ENCODE results near the gene RERG. TPM values are rescaled to one million over a fixed set of nuclear protein-coding genes. Genes with fewer than 3 reads are reported as not detected.
A peak's percentile ranks its signal among the peaks of the same experiment; 100 is the strongest.

The RERG gene
- total and polyA plus RNA-seq, 2 of the 4 experiments (the other 2 are of a cell fraction) = not detected

DNA sequence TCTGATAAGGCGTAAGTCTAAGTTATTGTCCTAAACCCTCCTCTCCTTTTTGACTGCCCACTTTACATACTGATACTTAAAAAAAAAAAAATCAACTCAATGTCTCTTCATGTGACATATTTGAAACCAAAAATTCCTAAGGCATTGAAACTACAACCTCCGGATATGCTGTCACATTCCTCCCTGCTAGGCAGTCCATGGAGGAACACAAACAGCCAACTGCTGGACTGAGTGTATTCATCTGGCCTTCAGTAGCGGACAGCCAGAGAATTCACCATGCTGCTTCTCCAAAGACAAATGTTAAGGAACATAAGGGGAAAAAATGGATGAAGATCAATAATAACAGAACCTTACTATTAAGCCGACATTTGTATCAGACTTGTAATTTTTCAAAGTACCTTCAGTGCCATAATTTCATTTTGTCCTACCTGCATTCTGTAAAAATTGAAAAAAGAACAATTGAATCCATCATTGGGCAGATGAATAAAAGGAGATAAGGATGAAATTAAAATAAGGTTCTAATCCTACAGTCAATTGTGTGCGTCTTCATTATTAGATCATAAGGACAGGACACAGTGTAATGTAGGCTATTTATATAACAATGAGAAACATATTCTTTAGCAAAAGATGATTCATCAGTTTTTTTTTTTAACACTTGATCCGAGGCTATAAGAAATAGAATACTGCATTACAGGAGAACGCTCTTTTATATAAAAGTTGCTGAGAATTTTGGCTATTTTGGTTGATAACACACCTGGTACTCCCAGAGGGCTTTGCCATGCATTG lies 12.2 kb downstream of the RERG start:
- no peak overlapping the region for H2BK120ac ChIP-seq (ENCODE audit: low read depth, low read length)
- H3K79me1 ChIP-seq (ENCODE audit: low read depth in 1 of 2, low read length in 2 of 2) = no peaks in the 10 kb centered on the region
- H3K27me3 ChIP-seq (ENCODE audit: control insufficient read depth, insufficient read depth, low read length) = no peaks in the 10 kb centered on the region
- H4K91ac ChIP-seq (ENCODE audit: insufficient read depth, low read depth, low read length) = no peak overlapping the region
- no peaks in the 10 kb centered on the region for H3K9me3 ChIP-seq (ENCODE audit: control insufficient read depth, insufficient read depth, low read length)
- H4K8ac ChIP-seq (ENCODE audit: low read depth in 2 of 2, low read length in 2 of 2) = no peak overlapping the region
- ChIA-PET POLR2A (ENCODE audit: unreplicated experiment) (no interaction called here), CTCF (no interaction called here)
- no peak overlapping the region for H3K27ac ChIP-seq (ENCODE audit: insufficient read depth, low read length)
- H2AK9ac ChIP-seq (replicated peaks; ENCODE audit: low read depth, low read length, poor library complexity) = no peak overlapping the region
- no peak overlapping the region for H2BK20ac ChIP-seq (ENCODE audit: low read depth, low read length)
- no peak overlapping the region for H3K4ac ChIP-seq (ENCODE audit: low read depth, low read length)
- no peak overlapping the region for H2BK5ac ChIP-seq (ENCODE audit: low read depth, low read length, poor library complexity, severe bottlenecking)
- no peak overlapping the region for H3K23ac ChIP-seq (ENCODE audit: low read depth, low read length)
- H3K36me3 ChIP-seq (ENCODE audit: control insufficient read depth, insufficient read depth, low read length) = no peaks in the 10 kb centered on the region
- H4K20me1 ChIP-seq (ENCODE audit: insufficient read depth, low read length) = no peaks in the 10 kb centered on the region
- TF ChIP-seq, protein P1, sequence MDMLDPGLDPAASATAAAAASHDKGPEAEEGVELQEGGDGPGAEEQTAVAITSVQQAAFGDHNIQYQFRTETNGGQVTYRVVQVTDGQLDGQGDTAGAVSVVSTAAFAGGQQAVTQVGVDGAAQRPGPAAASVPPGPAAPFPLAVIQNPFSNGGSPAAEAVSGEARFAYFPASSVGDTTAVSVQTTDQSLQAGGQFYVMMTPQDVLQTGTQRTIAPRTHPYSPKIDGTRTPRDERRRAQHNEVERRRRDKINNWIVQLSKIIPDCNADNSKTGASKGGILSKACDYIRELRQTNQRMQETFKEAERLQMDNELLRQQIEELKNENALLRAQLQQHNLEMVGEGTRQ (IDR thresholded peaks at IDR 0.05; ENCODE audit: low read depth, low read length) = no peak
- no peak for TF ChIP-seq SMC3 (IDR thresholded peaks at IDR 0.05; ENCODE audit: low read depth, low read length)
- TF ChIP-seq CTCF (conservative IDR thresholded peaks at IDR 0.05; ENCODE audit: low read depth, low read length) = no peak
- TF ChIP-seq MAZ (IDR thresholded peaks at IDR 0.05; ENCODE audit: borderline replicate concordance, low read depth, low read length) = no peak
- TF ChIP-seq FOS (IDR thresholded peaks at IDR 0.05; ENCODE audit: low read depth, low read length) = no peak
- TF ChIP-seq POLR2A (IDR thresholded peaks at IDR 0.05; ENCODE audit: low read depth, low read length) = no peak
- no peak for TF ChIP-seq BHLHE40 (IDR thresholded peaks at IDR 0.05; ENCODE audit: low read depth, low read length)
- TF ChIP-seq CHD1 (IDR thresholded peaks at IDR 0.05; ENCODE audit: low read depth, low read length) = no peak
- TF ChIP-seq MXI1 (IDR thresholded peaks at IDR 0.05; ENCODE audit: borderline replicate concordance, low read depth, low read length) = no peak
- no peak for TF ChIP-seq NFE2L2 (IDR thresholded peaks at IDR 0.05; ENCODE audit: low read depth, low read length)
- TF ChIP-seq RAD21 (IDR thresholded peaks at IDR 0.05; ENCODE audit: low read length) = no peak
- TF ChIP-seq RCOR1 (IDR thresholded peaks at IDR 0.05; ENCODE audit: insufficient replicate concordance, low read length) = no peak
- no peak for TF ChIP-seq RFX5 (IDR thresholded peaks at IDR 0.05; ENCODE audit: low read depth, low read length)
- no peak for TF ChIP-seq CEBPB (IDR thresholded peaks at IDR 0.05; ENCODE audit: low read depth, low read length)
- no peak for TF ChIP-seq ELK1 (IDR thresholded peaks at IDR 0.05; ENCODE audit: borderline replicate concordance, low read depth, low read length)
- no peak for TF ChIP-seq MAFK (IDR thresholded peaks at IDR 0.05; ENCODE audit: low read depth, low read length)
- ATAC-seq (ENCODE audit: low read depth) (peak; percentile 42), DNase-seq (no peak)
- intact Hi-C loops (cut with micrococcal nuclease) = no loop called here
- no peak overlapping the region for H2AFZ ChIP-seq (replicated peaks; ENCODE audit: low read length, poor library complexity)
- H3K14ac ChIP-seq (replicated peaks; ENCODE audit: low read depth, low read length) = no peak overlapping the region
- no peaks in the 10 kb centered on the region for H3K4me1 ChIP-seq (ENCODE audit: control insufficient read depth, insufficient read depth, low read length)
- no peak overlapping the region for H2BK15ac ChIP-seq (ENCODE audit: low read depth, low read length)
- H3K4me2 ChIP-seq (ENCODE audit: low read depth, low read length) = no peak overlapping the region
- H3K9me1 ChIP-seq (ENCODE audit: insufficient read depth, low read length) = no peaks in the 10 kb centered on the region
- no peak overlapping the region for H3K18ac ChIP-seq (ENCODE audit: low read depth, low read length)
- no peak overlapping the region for H3K56ac ChIP-seq (ENCODE audit: extremely low read depth, insufficient read depth, low read length)
- H3K4me3 ChIP-seq (ENCODE audit: insufficient read depth, low read depth, low read length) = no peak overlapping the region
- dilution Hi-C loops (cut with HindIII; ENCODE audit: low sequenced_read_pairs, unreplicated experiment) = no loop called here
- no TSS peak for BruUV-seq (replicated peaks)
- in situ Hi-C loops (cut with MboI; ENCODE audit: low sequenced_read_pairs) = loop anchor here (10.0 kb wide), 1 partner anchor 194 kb away; no protein-coding TSS in a partner anchor
- H3K9ac ChIP-seq (ENCODE audit: low read depth, low read length) = no peak overlapping the region
- no CpG with 5 or more reads among the region's 7 CpGs for WGBS, 2 experiments (ENCODE audit: extremely low coverage in 2 of 2, insufficient read length in 1 of 2)
- H4K5ac ChIP-seq (ENCODE audit: low read depth, low read length) = no peak overlapping the region
- H2AK5ac ChIP-seq (ENCODE audit: low read depth, low read length) = no peak overlapping the region

All from IMR-90 (cell line).